Gastrocnemius medialis (tissue), 4 donors: ENCODE measurements around the gene LAIR2.

Source experiments
- CTCF ChIP-seq, 5 experiments: fragments of 450-650 bp in 3 of 5; fragments of 200-600 bp in 2 of 5; sonication (generic) in 2 of 5; IDR thresholded peaks in 4 of 5; conservative IDR thresholded peaks in 1 of 5; 1 replicate in 4 of 5; 2 replicates in 1 of 5; pipeline ENCODE4 v1.5.1; 2016 to 2019; ENCODE audit warnings: antibody characterized with exemption in 5 of 5, mild to moderate bottlenecking in 3 of 5, moderate library complexity in 3 of 5
- POLR2A ChIP-seq, 2 donors: fragments of 450-650 bp; IDR thresholded peaks; one replicate each; pipeline ENCODE4 v1.6.1; 2017; ENCODE audit warnings: antibody characterized with exemption in 2 of 2, mild to moderate bottlenecking in 2 of 2, moderate library complexity in 2 of 2

GRCh38 chr19:54464630-54465425 is 37.8 kb upstream of the LAIR2 start:
- TF ChIP-seq CTCF (IDR thresholded peaks at IDR 0.05 in 4 of 5, conservative IDR thresholded peaks at IDR 0.05 in 1 of 5) (peak in 3 of 5 experiments; percentile 8 to 29 (median 16)), POLR2A (IDR thresholded peaks at IDR 0.05) (peak in 1 of 2 donors; percentile 23)
